K562 (cell line): Measurements from ENCODE around the gene IGSF9. TPM values are rescaled to one million over a fixed set of nuclear protein-coding genes. Genes with fewer than 3 reads are reported as not detected.

Source experiments
- FOXA3 ChIP-seq, 2 experiments: fragments of 450-650 bp in 1 of 2; sonication (generic) in 1 of 2; formaldehyde crosslinking; IDR thresholded peaks in 1 of 2; conservative IDR thresholded peaks in 1 of 2; 2 replicates each; pipeline versions ENCODE4 v1.4.0 to v1.8.0; 2020 to 2022; ENCODE audit warnings: mild to moderate bottlenecking in 2 of 2, missing genetic modification reagents in 1 of 2
- FOXK1 ChIP-seq: sonication (generic); formaldehyde crosslinking; IDR thresholded peaks from 2 replicates; pipeline ENCODE4 v1.8.0; 2022; ENCODE audit warnings: missing genetic modification reagents, mild to moderate bottlenecking, borderline replicate concordance
- GATA2 ChIP-seq: sonication (generic); formaldehyde crosslinking; IDR thresholded peaks from 2 replicates; pipeline ENCODE4 v1.4.0; 2020; ENCODE audit warnings: mild to moderate bottlenecking, missing genetic modification reagents
- HNRNPK ChIP-seq: fragments of 200-400 bp; formaldehyde crosslinking; IDR thresholded peaks from one replicate; pipeline ENCODE4 v1.6.1; 2018; ENCODE audit warnings: mild to moderate bottlenecking, low read depth, low read length; ENCODE audit not compliant: poor library complexity, severe bottlenecking
- LCOR ChIP-seq: sonication (generic); formaldehyde crosslinking; IDR thresholded peaks from 2 replicates; pipeline ENCODE4 v1.8.0; 2022; ENCODE audit warnings: mild to moderate bottlenecking, missing genetic modification reagents
- MEF2A ChIP-seq: IDR thresholded peaks from 2 replicates; pipeline ENCODE4 v1.6.1; 2011; ENCODE audit warnings: low read depth, mild to moderate bottlenecking, low read length, moderate library complexity; ENCODE audit not compliant: control insufficient read depth
- MTA2 ChIP-seq: fragments of 450-650 bp; IDR thresholded peaks from 2 replicates; pipeline ENCODE4 v1.6.1; 2016; ENCODE audit warnings: low read depth
- NFE2L1 ChIP-seq: fragments of 450-650 bp; IDR thresholded peaks from 2 replicates; pipeline ENCODE4 v1.6.1; 2016; ENCODE audit warnings: missing genetic modification characterization, low read depth, mild to moderate bottlenecking, missing compliant biosample characterization, moderate library complexity, borderline replicate concordance
- PHF8 ChIP-seq: fragments of 200-600 bp; sonication (generic); IDR thresholded peaks from 2 replicates; pipeline ENCODE4 v1.6.1; 2012; ENCODE audit warnings: mixed run types, mild to moderate bottlenecking, inconsistent platforms, low read length, moderate library complexity, borderline replicate concordance
- RAD21 ChIP-seq, 2 experiments: fragments of 250-450 bp in 1 of 2; fragments of 450-650 bp in 1 of 2; sonication (Bioruptor Pico) in 1 of 2; formaldehyde crosslinking in 1 of 2; IDR thresholded peaks in 1 of 2; conservative IDR thresholded peaks in 1 of 2; 2 replicates each; pipeline versions ENCODE4 v1.4.0 to v1.8.0; 2020 to 2022; ENCODE audit warnings: mild to moderate bottlenecking in 2 of 2, moderate library complexity in 1 of 2
- SAP30 ChIP-seq: fragments of 200-600 bp; sonication (generic); IDR thresholded peaks from 2 replicates; pipeline ENCODE4 v1.6.1; 2012; ENCODE audit warnings: borderline replicate concordance, low read depth, mild to moderate bottlenecking, moderate library complexity, low read length, control low read depth, inconsistent platforms; ENCODE audit not compliant: insufficient read depth, poor library complexity, severe bottlenecking
- SRSF3 ChIP-seq: fragments of 200-400 bp; formaldehyde crosslinking; IDR thresholded peaks from 2 replicates; pipeline ENCODE4 v1.6.1; 2016; ENCODE audit warnings: mild to moderate bottlenecking, low read length, moderate library complexity; ENCODE audit not compliant: insufficient read depth
- TCF3 ChIP-seq: sonication (generic); formaldehyde crosslinking; IDR thresholded peaks from 2 replicates; pipeline ENCODE4 v1.4.0; 2020; ENCODE audit warnings: mild to moderate bottlenecking, missing genetic modification reagents
- ZNF121 ChIP-seq: sonication (generic); formaldehyde crosslinking; conservative IDR thresholded peaks from 2 replicates; pipeline ENCODE4 v1.8.0; 2022; ENCODE audit warnings: missing genetic modification reagents
- ZNF212 ChIP-seq: fragments of 450-650 bp; formaldehyde crosslinking; IDR thresholded peaks from 2 replicates; pipeline ENCODE4 v1.4.0; 2020; ENCODE audit warnings: mild to moderate bottlenecking
- ZNF384 ChIP-seq: IDR thresholded peaks from 2 replicates; pipeline ENCODE4 v1.6.1; 2012; ENCODE audit warnings: low read depth, low read length, improper control_type of control experiment
- ZNF609 ChIP-seq: sonication (generic); formaldehyde crosslinking; IDR thresholded peaks from 2 replicates; pipeline ENCODE4 v1.8.1; 2023; ENCODE audit warnings: missing genetic modification reagents, mild to moderate bottlenecking, borderline replicate concordance
- ZZZ3 ChIP-seq: fragments of 450-650 bp; IDR thresholded peaks from 2 replicates; pipeline ENCODE4 v1.6.1; 2016; ENCODE audit warnings: antibody characterized with exemption, mild to moderate bottlenecking, moderate library complexity
- polyA plus RNA-seq, 8 experiments: library from polyadenylated mRNA; depleted of rRNA in 4 of 8; stranded (reverse) in 5 of 8; unstranded in 3 of 8; fragments of >200 nt; fragmentation: Nextera tagmentation in 2 of 8; fragmentation: Illumina TruSeq in 1 of 8; extraction: Ambion mirVana in 2 of 8; extraction: Trizol in 1 of 8; gene quantifications; 2 replicates each; pipeline versions ENCODE4 v1.2.1 to v1.2.3, GENCODE V29; 2011 to 2014; ENCODE audit warnings: inconsistent platforms in 1 of 8, missing spikeins in 1 of 8
- total RNA-seq, 7 experiments: library from RNA; depleted of rRNA in 6 of 7; stranded (reverse); fragments of >200 nt in 6 of 7; fragmentation: Illumina TruSeq in 2 of 7; extraction: Trizol in 2 of 7; gene quantifications; 2 replicates each; pipeline versions ENCODE4 v1.2.1 to v1.2.3, GENCODE V29; 2011 to 2021; ENCODE audit warnings: low replicate concordance in 1 of 7

Gene IGSF9
- total and polyA plus RNA-seq, 9 of the 15 experiments (the other 6 are each of a cell fraction or from before 2014, with no cell fraction given) = 0.03 to 0.29 (median 0.07) TPM; not detected in 1

DNA sequence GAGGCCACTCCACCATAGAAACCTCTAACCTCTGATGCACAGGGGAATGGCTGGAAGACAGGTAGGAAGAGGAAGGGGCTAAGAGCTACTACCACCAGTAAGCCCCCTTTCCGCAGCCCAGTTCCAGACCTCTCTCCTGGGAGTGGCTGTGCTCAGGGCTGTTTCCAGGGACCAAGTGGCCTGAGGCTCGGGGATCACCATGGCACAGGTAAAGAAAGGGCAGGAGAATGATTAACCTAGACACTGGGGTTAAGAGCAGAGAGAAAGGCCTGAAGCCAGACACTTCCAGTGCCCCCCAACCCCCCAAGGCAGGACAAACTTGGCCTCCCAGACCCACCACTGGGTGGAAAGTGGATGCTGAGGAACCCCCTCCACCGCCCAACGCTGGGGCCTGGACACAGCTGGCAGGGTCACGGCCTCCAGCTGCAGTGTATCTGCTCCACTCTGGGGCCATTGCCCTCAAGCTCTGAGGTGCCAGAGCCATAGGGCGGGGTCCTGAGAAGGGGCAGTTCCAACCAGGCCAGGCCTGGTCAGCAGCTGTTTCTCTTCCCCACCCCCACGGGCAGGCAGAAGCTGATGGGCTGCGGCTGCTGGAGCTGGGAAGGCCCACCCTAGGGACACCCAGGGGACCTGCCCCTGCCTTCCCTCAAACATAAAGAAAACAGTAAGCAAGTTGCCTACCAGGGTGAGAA, 22.8 kb downstream of the IGSF9 start (continued):
- 0 out of 2 replicates have a peak, but pooled peaks have one; percentile 20 for TF ChIP-seq ZNF609 (CRISPR knock-in tag)
- no peak for TF ChIP-seq ZNF212
- no peak for TF ChIP-seq MEF2A
- no peak for TF ChIP-seq TCF3 (CRISPR knock-in tag)
- 0 out of 2 replicates have a peak, but pooled peaks have one; percentile 11 for TF ChIP-seq PHF8
- TF ChIP-seq ZNF384 = no peak
- no peak for TF ChIP-seq RAD21 (CRISPR knock-in tag; conservative IDR thresholded peaks at IDR 0.05 in 1 of 2, IDR thresholded peaks at IDR 0.05 in 1 of 2)
- TF ChIP-seq LCOR (CRISPR knock-in tag) = no peak
- TF ChIP-seq ZZZ3 = no peak
- TF ChIP-seq FOXK1 = no peak
- no peak for TF ChIP-seq MTA2
- peak; percentile 35 for TF ChIP-seq SAP30
- no peak for TF ChIP-seq ZNF121 (CRISPR knock-in tag)
- no peak for TF ChIP-seq FOXA3 (CRISPR knock-in tag; conservative IDR thresholded peaks at IDR 0.05 in 1 of 2, IDR thresholded peaks at IDR 0.05 in 1 of 2)
- no peak for TF ChIP-seq GATA2 (CRISPR knock-in tag)
- TF ChIP-seq SRSF3 = no peak
- no peak for TF ChIP-seq HNRNPK
- TF ChIP-seq NFE2L1 = no peak
